BLaER1 (cell line): Measurements from ENCODE around the gene LURAP1L.

ENCODE experiments used
- H3K27ac ChIP-seq: shearing (Covaris generic); formaldehyde crosslinking; 2 replicates; pipeline ENCODE4 v1.8.1; 2022
- H3K27me3 ChIP-seq: shearing (Covaris generic); formaldehyde crosslinking; 2 replicates; pipeline ENCODE4 v1.8.1; 2022
- H3K36me3 ChIP-seq: shearing (Covaris generic); formaldehyde crosslinking; 2 replicates; pipeline ENCODE4 v1.8.1; 2022
- H3K4me1 ChIP-seq: shearing (Covaris generic); formaldehyde crosslinking; 2 replicates; pipeline ENCODE4 v1.8.1; 2022
- H3K4me2 ChIP-seq: shearing (Covaris generic); formaldehyde crosslinking; 2 replicates; pipeline ENCODE4 v1.8.1; 2022
- H3K4me3 ChIP-seq: shearing (Covaris generic); formaldehyde crosslinking; 2 replicates; pipeline ENCODE4 v1.8.1; 2022
- H3K9ac ChIP-seq: shearing (Covaris generic); formaldehyde crosslinking; 2 replicates; pipeline ENCODE4 v1.8.1; 2022
- H3K9me3 ChIP-seq: shearing (Covaris generic); formaldehyde crosslinking; 2 replicates; pipeline ENCODE4 v1.8.1; 2022
- H4K20me1 ChIP-seq: shearing (Covaris generic); formaldehyde crosslinking; 2 replicates; pipeline ENCODE4 v1.8.1; 2022
- Cebpa-rat ChIP-seq: shearing (Covaris generic); IDR thresholded peaks from 2 replicates; pipeline ENCODE4 v1.8.1; 2022

Gene LURAP1L

DNA sequence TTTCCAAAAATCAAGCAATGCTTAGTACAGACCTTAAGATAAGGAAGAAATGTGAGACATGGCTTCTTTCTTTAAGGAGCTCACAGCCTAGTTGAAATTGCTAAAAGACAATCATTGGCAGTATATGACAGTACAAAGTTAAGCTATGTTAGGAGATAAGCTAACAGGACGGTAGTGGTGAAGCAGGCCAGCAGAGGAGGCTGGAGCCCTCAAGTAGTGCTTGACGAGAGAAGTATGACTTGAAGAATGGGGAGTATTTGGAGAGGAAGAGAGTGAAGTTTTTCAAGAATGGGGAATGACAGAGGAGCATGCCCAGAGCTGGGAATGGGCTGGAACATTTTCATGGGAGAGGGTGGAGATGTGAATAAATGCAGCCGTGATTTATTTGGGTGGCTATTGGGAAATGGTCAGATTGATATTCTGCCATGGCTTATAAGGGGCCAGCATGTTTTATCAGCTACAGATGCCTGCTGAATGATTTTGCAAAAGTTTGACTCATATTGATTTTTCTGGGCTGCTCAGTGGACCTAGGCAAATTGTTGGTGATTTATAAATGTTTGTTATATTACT lies 43.7 kb downstream of the LURAP1L start:
- no peak overlapping the region for H3K4me2 ChIP-seq
- no peaks in the 10 kb centered on the region for H4K20me1 ChIP-seq
- no peak overlapping the region for H3K27ac ChIP-seq
- H3K4me1 ChIP-seq, result no peaks in the 10 kb centered on the region
- H3K9ac ChIP-seq, result no peak overlapping the region
- TF ChIP-seq Cebpa-rat, result no peak
- no peaks in the 10 kb centered on the region for H3K36me3 ChIP-seq
- H3K9me3 ChIP-seq, result no peaks in the 10 kb centered on the region
- H3K27me3 ChIP-seq, result no peaks in the 10 kb centered on the region
- no peak overlapping the region for H3K4me3 ChIP-seq

DNA sequence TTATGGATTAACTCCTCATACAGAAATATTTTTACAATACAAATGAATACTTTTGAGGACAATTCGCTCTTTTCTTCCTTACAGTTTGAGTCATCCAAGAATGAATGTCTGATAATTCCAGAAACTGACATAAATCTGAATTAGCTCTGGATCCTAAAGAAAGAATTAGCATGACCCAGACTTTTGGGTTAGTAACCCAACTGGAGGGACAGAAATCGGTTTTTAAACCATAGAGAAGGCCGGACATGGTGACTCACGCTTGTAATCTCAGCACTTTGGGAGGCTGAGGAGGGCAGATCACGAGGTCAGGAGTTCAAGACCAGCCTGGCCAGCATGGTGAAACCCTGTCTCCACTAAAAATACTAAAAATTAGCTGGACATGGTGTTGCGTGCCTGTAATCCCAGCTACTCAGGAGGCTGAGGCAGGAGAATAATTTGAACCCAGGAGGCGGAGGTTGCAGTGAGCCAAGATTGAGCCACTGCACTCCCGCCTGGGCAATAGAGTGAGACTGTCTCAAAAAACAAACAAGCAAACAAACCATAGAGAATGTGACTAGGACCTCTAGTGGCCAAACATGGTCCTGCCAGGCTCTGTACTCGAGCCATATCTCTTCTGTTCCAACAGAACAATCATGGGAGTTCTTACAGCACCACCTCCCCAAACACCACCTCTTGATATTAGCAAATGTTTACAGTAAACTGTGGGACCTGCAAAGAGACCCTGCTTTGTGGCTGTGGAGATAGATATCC lies 44.8 kb downstream of the LURAP1L start:
- Histone ChIP-seq H4K20me1 (no peaks in the 10 kb centered on the region), H3K4me1 (no peaks in the 10 kb centered on the region), H3K4me2 (no peak overlapping the region), H3K9me3 (no peaks in the 10 kb centered on the region), H3K27ac (no peak overlapping the region), H3K27me3 (no peaks in the 10 kb centered on the region), H3K4me3 (no peak overlapping the region), H3K36me3 (no peaks in the 10 kb centered on the region), H3K9ac (no peak overlapping the region)
- no peak for TF ChIP-seq Cebpa-rat

DNA sequence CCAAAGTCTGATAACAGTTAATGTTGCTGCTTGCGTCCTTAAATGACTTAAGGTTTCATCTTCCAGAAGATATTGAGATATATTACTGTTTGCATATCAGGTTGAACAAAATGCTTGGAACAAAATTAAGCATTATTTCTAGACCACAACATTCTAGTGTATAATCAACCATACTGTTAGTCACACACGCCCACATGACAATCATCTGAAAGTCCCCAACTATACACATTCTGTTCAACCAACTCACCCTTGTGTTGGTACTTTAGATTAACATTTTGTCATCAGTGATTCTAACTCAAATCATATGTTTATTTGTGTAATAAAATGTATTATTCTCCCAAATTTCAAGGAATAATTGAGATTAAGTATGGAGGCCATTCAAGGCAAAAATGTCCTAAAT lies 47.3 kb downstream of the LURAP1L start:
- no peaks in the 10 kb centered on the region for H3K27me3 ChIP-seq
- no peak for TF ChIP-seq Cebpa-rat
- no peak overlapping the region for H3K4me3 ChIP-seq
- H3K9me3 ChIP-seq, result no peaks in the 10 kb centered on the region
- no peak overlapping the region for H3K9ac ChIP-seq
- no peaks in the 10 kb centered on the region for H3K36me3 ChIP-seq
- H3K27ac ChIP-seq, result no peak overlapping the region
- no peak overlapping the region for H3K4me2 ChIP-seq
- no peaks in the 10 kb centered on the region for H4K20me1 ChIP-seq
- H3K4me1 ChIP-seq, result no peaks in the 10 kb centered on the region

DNA sequence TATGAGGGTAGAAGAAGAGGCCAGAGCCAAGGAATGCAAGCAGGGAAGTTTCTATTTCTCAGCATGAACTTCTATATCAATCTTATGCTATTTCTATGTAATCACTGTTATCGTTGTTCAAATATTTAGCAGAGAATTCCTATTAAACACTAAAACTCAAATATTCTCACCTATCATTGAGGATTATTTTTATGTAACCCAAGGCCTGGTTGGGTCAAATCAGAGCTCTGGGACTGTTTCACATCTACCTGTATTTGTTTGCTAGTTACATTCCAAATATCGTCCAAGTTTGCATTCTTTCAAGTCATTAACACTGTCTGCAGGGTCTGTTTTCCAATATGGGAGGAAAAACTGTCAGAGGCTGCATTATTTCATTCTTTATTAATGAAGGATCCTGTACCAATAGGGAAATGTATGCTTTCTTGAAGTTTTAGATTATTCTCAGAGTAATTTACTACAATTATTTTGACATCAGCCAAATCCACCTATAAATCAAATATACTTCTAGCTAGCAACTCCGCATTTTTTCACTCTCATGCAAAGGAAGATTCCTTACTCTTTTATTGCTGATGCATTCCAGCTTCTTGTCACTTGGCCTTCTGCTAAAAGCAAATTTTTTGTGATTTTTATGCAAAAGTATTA lies 52.2 kb downstream of the LURAP1L start:
- H3K36me3 ChIP-seq, result no peaks in the 10 kb centered on the region
- H3K4me1 ChIP-seq, result no peaks in the 10 kb centered on the region
- H3K4me3 ChIP-seq, result no peak overlapping the region
- no peaks in the 10 kb centered on the region for H3K27me3 ChIP-seq
- H3K4me2 ChIP-seq, result no peak overlapping the region
- H3K9me3 ChIP-seq, result no peaks in the 10 kb centered on the region
- TF ChIP-seq Cebpa-rat, result no peak
- H4K20me1 ChIP-seq, result no peaks in the 10 kb centered on the region
- H3K9ac ChIP-seq, result no peak overlapping the region
- no peak overlapping the region for H3K27ac ChIP-seq

DNA sequence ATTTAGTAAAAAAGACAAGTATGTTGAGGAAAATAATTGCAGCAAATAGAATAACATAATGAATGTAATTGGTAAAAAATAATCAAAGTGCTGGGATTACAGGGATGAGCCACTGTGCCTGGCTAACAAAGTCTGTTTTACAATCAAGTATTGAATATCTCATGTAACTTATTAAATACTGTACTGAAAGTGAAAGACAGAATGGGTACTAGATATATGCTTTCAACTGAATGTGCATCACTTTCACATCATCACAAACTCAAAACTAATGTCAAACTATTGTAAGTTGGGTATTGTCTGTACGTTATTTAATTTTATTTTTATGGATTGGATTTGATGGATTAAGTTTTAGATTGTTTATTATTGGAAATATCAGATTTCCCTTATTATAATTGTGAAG lies 58.9 kb downstream of the LURAP1L start:
- Histone ChIP-seq H4K20me1 (no peaks in the 10 kb centered on the region), H3K9me3 (no peaks in the 10 kb centered on the region), H3K27ac (no peak overlapping the region), H3K9ac (no peak overlapping the region), H3K27me3 (no peaks in the 10 kb centered on the region), H3K4me3 (no peak overlapping the region), H3K4me1 (no peaks in the 10 kb centered on the region), H3K36me3 (no peaks in the 10 kb centered on the region), H3K4me2 (no peak overlapping the region)
- no peak for TF ChIP-seq Cebpa-rat

DNA sequence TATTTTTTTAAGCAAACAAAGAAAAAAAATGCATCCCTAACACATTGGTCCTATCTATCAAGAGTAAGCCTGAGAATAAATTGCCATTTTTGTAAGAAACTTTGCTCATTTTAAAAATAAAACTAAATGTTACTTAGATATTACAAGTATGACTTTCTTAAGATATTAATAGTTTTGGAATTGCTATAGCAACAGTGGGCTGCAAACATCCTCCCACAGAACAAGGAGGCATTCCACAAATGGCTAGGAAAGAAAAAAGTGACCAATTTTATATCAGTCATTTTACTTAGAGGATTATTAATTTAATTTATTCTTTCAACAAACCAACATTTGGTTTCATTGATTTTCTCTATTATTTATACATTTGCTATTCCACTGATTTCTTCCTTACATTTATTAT lies 63.7 kb downstream of the LURAP1L start:
- Histone ChIP-seq H3K4me1 (no peaks in the 10 kb centered on the region), H3K4me3 (no peak overlapping the region), H3K9me3 (no peaks in the 10 kb centered on the region), H3K27ac (no peak overlapping the region), H3K4me2 (no peak overlapping the region), H3K9ac (no peak overlapping the region), H4K20me1 (no peaks in the 10 kb centered on the region), H3K27me3 (no peaks in the 10 kb centered on the region), H3K36me3 (no peaks in the 10 kb centered on the region)
- TF ChIP-seq Cebpa-rat, result no peak

DNA sequence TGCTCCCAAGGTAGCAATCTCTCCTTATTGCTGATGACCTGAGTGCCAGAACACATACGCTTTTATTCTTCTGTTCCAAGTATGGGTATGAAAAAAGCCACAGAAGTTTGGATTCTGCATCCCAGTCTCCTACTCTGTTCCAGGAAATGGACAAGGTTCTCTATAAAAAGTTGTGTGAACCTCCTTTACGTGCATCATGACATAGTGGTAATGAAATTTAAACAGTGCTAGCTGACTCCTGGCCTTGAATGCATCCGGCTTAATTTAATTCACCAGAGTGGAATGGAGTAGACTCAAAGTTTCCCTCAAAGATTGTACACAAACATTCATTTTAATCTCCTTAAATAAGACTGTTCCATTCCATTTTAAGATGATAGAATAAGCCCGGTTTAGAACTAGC lies 68.9 kb downstream of the LURAP1L start:
- Histone ChIP-seq H3K4me3 (no peak overlapping the region), H3K9ac (no peak overlapping the region), H3K36me3 (no peaks in the 10 kb centered on the region), H3K4me1 (no peaks in the 10 kb centered on the region), H3K27ac (no peak overlapping the region), H3K27me3 (no peaks in the 10 kb centered on the region), H4K20me1 (no peaks in the 10 kb centered on the region), H3K9me3 (no peaks in the 10 kb centered on the region), H3K4me2 (no peak overlapping the region)
- TF ChIP-seq Cebpa-rat, result no peak

DNA sequence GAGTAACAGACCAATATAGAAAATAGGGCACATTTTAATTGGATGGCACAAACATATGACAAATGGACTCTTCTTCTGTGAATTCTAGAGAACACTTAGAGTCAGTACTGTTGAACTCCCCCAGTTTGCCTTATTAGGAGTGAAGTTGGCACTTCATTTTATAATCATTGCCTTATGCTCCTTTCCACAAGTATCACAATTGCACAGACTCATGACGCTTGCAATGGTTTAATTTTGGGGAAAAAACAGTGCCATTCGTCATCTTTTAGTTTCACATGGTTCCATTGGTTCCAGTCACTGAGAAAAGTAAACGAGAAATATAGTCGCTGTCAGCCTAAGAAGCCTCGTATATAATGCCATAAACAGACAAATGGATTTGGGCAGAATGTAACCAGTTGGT lies 71.2 kb downstream of the LURAP1L start:
- TF ChIP-seq Cebpa-rat, result no peak
- Histone ChIP-seq H3K9me3 (no peaks in the 10 kb centered on the region), H3K27ac (no peak overlapping the region), H3K4me1 (no peaks in the 10 kb centered on the region), H3K4me3 (no peak overlapping the region), H4K20me1 (no peaks in the 10 kb centered on the region), H3K9ac (no peak overlapping the region), H3K4me2 (no peak overlapping the region), H3K27me3 (no peaks in the 10 kb centered on the region), H3K36me3 (no peaks in the 10 kb centered on the region)

DNA sequence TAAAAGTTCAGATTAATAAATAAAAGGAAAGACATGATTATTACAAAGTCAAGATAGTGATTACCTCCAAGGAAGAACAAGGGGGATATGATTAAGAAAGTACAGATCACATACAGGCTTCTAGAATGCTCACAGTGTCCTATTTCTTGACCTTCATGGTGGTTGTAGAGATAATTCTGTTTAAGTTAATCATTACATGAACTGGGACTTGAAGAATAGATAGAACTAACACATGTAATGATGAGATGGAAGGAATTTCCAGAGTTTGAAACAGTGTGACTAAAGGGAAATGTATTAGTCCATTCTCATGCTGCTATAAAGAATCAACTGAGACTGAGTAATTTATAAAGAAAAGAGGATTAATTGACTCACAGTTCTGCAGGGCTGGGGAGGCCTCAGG lies 72.7 kb downstream of the LURAP1L start:
- H3K9me3 ChIP-seq, result no peaks in the 10 kb centered on the region
- H3K4me2 ChIP-seq, result no peak overlapping the region
- H3K9ac ChIP-seq, result no peak overlapping the region
- no peaks in the 10 kb centered on the region for H4K20me1 ChIP-seq
- H3K27me3 ChIP-seq, result no peaks in the 10 kb centered on the region
- no peaks in the 10 kb centered on the region for H3K4me1 ChIP-seq
- no peak overlapping the region for H3K4me3 ChIP-seq
- no peak overlapping the region for H3K27ac ChIP-seq
- no peak for TF ChIP-seq Cebpa-rat
- H3K36me3 ChIP-seq, result no peaks in the 10 kb centered on the region

DNA sequence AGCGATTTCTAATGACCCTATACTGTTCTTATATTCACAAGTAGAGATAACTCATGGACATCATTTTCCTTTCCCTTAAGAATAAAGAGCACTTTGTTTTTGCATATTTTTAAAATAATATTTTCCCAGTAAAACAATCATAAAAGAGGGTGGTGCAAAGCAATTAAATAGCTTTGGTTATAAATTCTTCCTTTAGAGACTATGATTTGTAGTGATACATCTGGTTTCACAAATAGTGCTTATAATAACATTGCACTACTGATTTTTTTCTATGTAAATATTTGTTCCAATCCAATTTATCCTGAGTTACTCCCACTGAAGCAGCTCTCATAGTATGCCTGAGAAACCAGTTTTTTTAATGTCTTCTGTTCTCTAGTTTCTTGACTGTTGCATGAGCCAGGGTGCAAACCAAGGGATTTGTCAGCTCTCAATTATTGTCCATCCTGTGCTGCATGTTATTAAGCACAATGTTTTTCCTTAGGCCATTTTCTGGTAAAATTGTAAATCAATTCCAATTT lies 74.7 kb downstream of the LURAP1L start:
- Histone ChIP-seq H3K4me3 (no peak overlapping the region), H3K27me3 (no peaks in the 10 kb centered on the region), H3K27ac (no peak overlapping the region), H4K20me1 (no peaks in the 10 kb centered on the region), H3K9me3 (no peaks in the 10 kb centered on the region), H3K4me1 (no peaks in the 10 kb centered on the region), H3K4me2 (no peak overlapping the region), H3K9ac (no peak overlapping the region), H3K36me3 (no peaks in the 10 kb centered on the region)
- no peak for TF ChIP-seq Cebpa-rat
